HepG2 (cell line): ENCODE measurements around the gene ASPRV1. TPM values are rescaled to one million over a fixed set of nuclear protein-coding genes. Genes with fewer than 3 reads are reported as not detected.

Experiments used
- AGO2 ChIP-seq: fragments of 200-400 bp; formaldehyde crosslinking; optimal IDR thresholded peaks from 2 replicates; pipeline ENCODE3; 2017; ENCODE audit warnings: mild to moderate bottlenecking, low read depth, low read length, moderate library complexity
- CSRNP1 ChIP-seq: sonication (generic); formaldehyde crosslinking; IDR thresholded peaks from 2 replicates; pipeline ENCODE4 v1.8.1; 2023; ENCODE audit warnings: mild to moderate bottlenecking, missing genetic modification reagents
- EZH2 ChIP-seq: conservative IDR thresholded peaks from 2 replicates; pipeline ENCODE4 v1.6.1; 2012; ENCODE audit warnings: mild to moderate bottlenecking, low read depth, low read length, moderate library complexity
- HOXA7 ChIP-seq: sonication (generic); formaldehyde crosslinking; IDR thresholded peaks from 2 replicates; pipeline ENCODE4 v1.8.1; 2022; ENCODE audit warnings: mild to moderate bottlenecking, missing genetic modification reagents, moderate library complexity
- MED1 ChIP-seq: sonication (generic); formaldehyde crosslinking; IDR thresholded peaks from 2 replicates; pipeline ENCODE4 v1.4.0; 2020; ENCODE audit warnings: missing genetic modification reagents
- MXI1 ChIP-seq: IDR thresholded peaks from 3 replicates; pipeline ENCODE4 v1.6.1; 2012; ENCODE audit warnings: low read depth, low read length, inconsistent platforms, borderline replicate concordance
- SP4 ChIP-seq: sonication (generic); formaldehyde crosslinking; IDR thresholded peaks from 2 replicates; pipeline ENCODE4 v1.8.1; 2023; ENCODE audit warnings: mild to moderate bottlenecking, missing genetic modification reagents
- THAP11 ChIP-seq: IDR thresholded peaks from 2 replicates; pipeline ENCODE4 v1.6.1; 2016; ENCODE audit warnings: missing biosample characterization, missing genetic modification reagents
- ZHX2 ChIP-seq, 2 experiments: sonication (generic) in 1 of 2; formaldehyde crosslinking in 1 of 2; IDR thresholded peaks; 2 replicates each; pipeline versions ENCODE4 v1.6.1 to v1.9.0; 2014 to 2022; ENCODE audit warnings: antibody characterized with exemption in 1 of 2, borderline replicate concordance in 1 of 2, inconsistent platforms in 1 of 2, low read depth in 1 of 2, missing genetic modification reagents in 1 of 2
- ZMAT3 ChIP-seq: sonication (generic); formaldehyde crosslinking; conservative IDR thresholded peaks from 2 replicates; pipeline ENCODE4 v1.7.0; 2021; ENCODE audit warnings: missing genetic modification reagents
- ZNF3 ChIP-seq: IDR thresholded peaks from 2 replicates; pipeline ENCODE4 v1.7.0; 2017; ENCODE audit warnings: inconsistent platforms
- ZNF629 ChIP-seq: sonication (generic); formaldehyde crosslinking; conservative IDR thresholded peaks from 2 replicates; pipeline ENCODE4 v1.5.0; 2020; ENCODE audit warnings: missing genetic modification reagents
- ZNF639 ChIP-seq: conservative IDR thresholded peaks from 2 replicates; pipeline ENCODE4 v1.6.1; 2018; ENCODE audit warnings: missing genetic modification reagents
- ZNF687 ChIP-seq: sonication (generic); formaldehyde crosslinking; IDR thresholded peaks from 2 replicates; pipeline ENCODE4 v1.5.1; 2020; ENCODE audit warnings: mild to moderate bottlenecking, missing genetic modification reagents, moderate library complexity
- ZNF879 ChIP-seq: sonication (generic); formaldehyde crosslinking; IDR thresholded peaks from 2 replicates; pipeline ENCODE4 v1.8.1; 2023; ENCODE audit warnings: missing genetic modification reagents
- polyA plus RNA-seq, 8 experiments: library from polyadenylated mRNA; depleted of rRNA in 3 of 8; stranded (reverse) in 7 of 8; unstranded in 1 of 8; fragments of >200 nt; fragmentation: Illumina TruSeq in 4 of 8; extraction: Trizol in 4 of 8; gene quantifications; 2 replicates each; pipeline versions ENCODE4 v1.2.1 to v1.2.3, GENCODE V29; 2011 to 2016; ENCODE audit warnings: low read depth in 4 of 8, missing spikeins in 1 of 8, mixed read lengths in 1 of 8; ENCODE audit not compliant: insufficient read depth in 1 of 8
- total RNA-seq, 5 experiments: library from RNA; depleted of rRNA; stranded (reverse); fragments of >200 nt; fragmentation: Illumina TruSeq; extraction: Trizol; gene quantifications; 2 replicates each; pipeline ENCODE4 v1.2.3, GENCODE V29; 2016; ENCODE audit warnings: low read depth in 1 of 5

ASPRV1 gene
- total and polyA plus RNA-seq, 2 of the 13 experiments (the other 11 are each of a cell fraction or from before 2014, with no cell fraction given) = 0.40 to 0.48 TPM

GRCh38 chr2:69914164-69914949 lies 47.1 kb downstream of the ASPRV1 start (continued):
- TF ChIP-seq ZNF687 (CRISPR knock-in tag) = peak; percentile 99
- TF ChIP-seq EZH2 = no peak
- peak; percentile 76; the same call in 1 of the 2 replicates for TF ChIP-seq CSRNP1
- TF ChIP-seq HOXA7 (CRISPR knock-in tag) = no peak
- TF ChIP-seq AGO2 = peak; percentile 99
- peak; percentile 87 for TF ChIP-seq ZMAT3 (CRISPR knock-in tag)
- peak; percentile 73; the same call in 1 of the 2 replicates for TF ChIP-seq ZHX2 (IDR thresholded peaks at IDR 0.05; ENCODE audit: low read depth)
- peak; percentile 66; the same call in 1 of the 2 replicates for TF ChIP-seq ZHX2 (CRISPR knock-in tag; IDR thresholded peaks at IDR 0.05; ENCODE audit: borderline replicate concordance)
- TF ChIP-seq THAP11 (CRISPR knock-in tag) = peak; percentile 70
- TF ChIP-seq SP4 (CRISPR knock-in tag) = peak; percentile 97
- TF ChIP-seq MED1 = peak; percentile 87
- peak; percentile 94; the same call in 2 of the 3 replicates for TF ChIP-seq MXI1
- no peak for TF ChIP-seq ZNF629
- peak; percentile 84 for TF ChIP-seq ZNF639 (CRISPR knock-in tag)
- no peak for TF ChIP-seq ZNF3
- TF ChIP-seq ZNF879 = peak; percentile 86
